ENCODE data around the gene CAPZB.

CAPZB gene

GRCh38 chr1:19532519-19532918 lies 47.2 kb upstream of the CAPZB start:
- H3K27ac ChIP-seq (ENCODE audit: low read length): no peak overlapping the region
- H3K9me3 ChIP-seq (ENCODE audit: insufficient read depth, low read length, severe bottlenecking): peaks cover 6% of the 10 kb centered on the region
- H3K9ac ChIP-seq (ENCODE audit: low read depth, low read length): no peak overlapping the region
- H2AFZ ChIP-seq (ENCODE audit: low read depth, low read length): no peak overlapping the region
- H3K36me3 ChIP-seq (ENCODE audit: insufficient read depth, low read length): no peaks in the 10 kb centered on the region
- no peak overlapping the region for H3K4me2 ChIP-seq (ENCODE audit: insufficient read depth, low read length)
- no peaks in the 10 kb centered on the region for H3K79me2 ChIP-seq (ENCODE audit: insufficient read depth, low read length)
- TF ChIP-seq, protein P1, sequence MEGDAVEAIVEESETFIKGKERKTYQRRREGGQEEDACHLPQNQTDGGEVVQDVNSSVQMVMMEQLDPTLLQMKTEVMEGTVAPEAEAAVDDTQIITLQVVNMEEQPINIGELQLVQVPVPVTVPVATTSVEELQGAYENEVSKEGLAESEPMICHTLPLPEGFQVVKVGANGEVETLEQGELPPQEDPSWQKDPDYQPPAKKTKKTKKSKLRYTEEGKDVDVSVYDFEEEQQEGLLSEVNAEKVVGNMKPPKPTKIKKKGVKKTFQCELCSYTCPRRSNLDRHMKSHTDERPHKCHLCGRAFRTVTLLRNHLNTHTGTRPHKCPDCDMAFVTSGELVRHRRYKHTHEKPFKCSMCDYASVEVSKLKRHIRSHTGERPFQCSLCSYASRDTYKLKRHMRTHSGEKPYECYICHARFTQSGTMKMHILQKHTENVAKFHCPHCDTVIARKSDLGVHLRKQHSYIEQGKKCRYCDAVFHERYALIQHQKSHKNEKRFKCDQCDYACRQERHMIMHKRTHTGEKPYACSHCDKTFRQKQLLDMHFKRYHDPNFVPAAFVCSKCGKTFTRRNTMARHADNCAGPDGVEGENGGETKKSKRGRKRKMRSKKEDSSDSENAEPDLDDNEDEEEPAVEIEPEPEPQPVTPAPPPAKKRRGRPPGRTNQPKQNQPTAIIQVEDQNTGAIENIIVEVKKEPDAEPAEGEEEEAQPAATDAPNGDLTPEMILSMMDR (IDR thresholded peaks at IDR 0.05; ENCODE audit: borderline replicate concordance, extremely low read depth, low read length, poor library complexity, severe bottlenecking): no peak
- TF ChIP-seq EZH2 (IDR thresholded peaks at IDR 0.05; ENCODE audit: borderline replicate concordance, low read depth, low read length, severe bottlenecking): no peak
- no peaks in the 10 kb centered on the region for H3K27me3 ChIP-seq (ENCODE audit: insufficient read depth, low read length, poor library complexity)
- no peaks in the 10 kb centered on the region for H4K20me1 ChIP-seq (ENCODE audit: insufficient read depth, low read length)
- no peaks in the 10 kb centered on the region for H3K4me1 ChIP-seq (ENCODE audit: insufficient read depth, low read length)
- ATAC-seq (ENCODE audit: insufficient read depth, low read depth) (no peak), DNase-seq (no peak)
- no peak overlapping the region for H3K4me3 ChIP-seq (ENCODE audit: low read depth in 1 of 2, low read length in 2 of 2)

DNA sequence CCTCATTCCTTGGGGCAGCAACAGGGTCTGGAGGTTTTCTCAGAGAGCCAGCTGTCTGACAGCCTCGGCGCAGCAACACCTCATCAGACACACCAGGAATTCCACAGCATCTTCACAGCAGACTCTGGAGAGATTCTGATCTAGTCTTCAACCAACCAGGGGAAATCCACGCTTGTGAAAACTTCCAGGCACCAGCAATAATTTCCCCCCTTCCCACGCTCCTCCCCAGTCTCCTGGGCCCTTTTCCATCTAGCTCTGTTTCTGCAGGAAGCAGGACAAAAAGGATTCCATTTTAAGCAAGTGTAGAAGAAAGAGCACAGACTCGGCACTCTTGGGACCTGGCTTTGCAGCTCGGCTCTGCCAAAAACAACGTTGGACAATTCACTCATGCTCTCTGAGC lies 44.3 kb upstream of the CAPZB start:
- Histone ChIP-seq H3K36me3 (ENCODE audit: insufficient read depth, low read length) (no peaks in the 10 kb centered on the region), H3K27ac (ENCODE audit: low read length) (no peak overlapping the region), H3K27me3 (ENCODE audit: insufficient read depth, low read length, poor library complexity) (no peaks in the 10 kb centered on the region), H4K20me1 (ENCODE audit: insufficient read depth, low read length) (no peaks in the 10 kb centered on the region), H2AFZ (ENCODE audit: low read depth, low read length) (no peak overlapping the region), H3K4me1 (ENCODE audit: insufficient read depth, low read length) (no peaks in the 10 kb centered on the region), H3K4me3 (ENCODE audit: low read depth in 1 of 2, low read length in 2 of 2) (no peak overlapping the region), H3K4me2 (ENCODE audit: insufficient read depth, low read length) (no peak overlapping the region), H3K9ac (ENCODE audit: low read depth, low read length) (no peak overlapping the region), H3K79me2 (ENCODE audit: insufficient read depth, low read length) (no peaks in the 10 kb centered on the region), H3K9me3 (ENCODE audit: insufficient read depth, low read length, severe bottlenecking) (no peaks in the 10 kb centered on the region)
- no peak for ATAC-seq (ENCODE audit: insufficient read depth, low read depth)
- no peak for TF ChIP-seq EZH2 (IDR thresholded peaks at IDR 0.05; ENCODE audit: borderline replicate concordance, low read depth, low read length, severe bottlenecking)
- TF ChIP-seq, protein P1 (IDR thresholded peaks at IDR 0.05; ENCODE audit: borderline replicate concordance, extremely low read depth, low read length, poor library complexity, severe bottlenecking): no peak
- DNase-seq: no peak

DNA sequence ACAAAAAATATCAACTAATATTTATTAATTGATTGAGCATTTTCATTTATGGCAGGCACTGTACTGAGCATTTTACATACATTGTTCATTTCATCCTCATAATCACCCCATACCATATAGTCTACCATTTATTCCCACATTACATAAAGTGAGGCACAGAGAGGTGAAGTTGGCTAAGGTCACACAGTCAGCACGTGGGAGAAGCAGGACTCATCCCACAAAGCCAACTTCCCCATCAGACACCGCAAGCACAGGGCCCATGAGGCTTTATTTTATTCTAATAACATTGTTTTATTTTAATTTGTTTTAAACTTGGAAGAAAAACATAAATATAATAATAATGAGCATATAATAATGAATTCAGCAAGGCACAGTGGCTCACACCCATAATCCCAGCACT lies 43.1 kb upstream of the CAPZB start:
- no peak overlapping the region for H3K27ac ChIP-seq (ENCODE audit: low read length)
- H3K9ac ChIP-seq (ENCODE audit: low read depth, low read length): no peak overlapping the region
- no peaks in the 10 kb centered on the region for H3K4me1 ChIP-seq (ENCODE audit: insufficient read depth, low read length)
- no peaks in the 10 kb centered on the region for H3K79me2 ChIP-seq (ENCODE audit: insufficient read depth, low read length)
- H3K4me2 ChIP-seq (ENCODE audit: insufficient read depth, low read length): no peak overlapping the region
- H3K4me3 ChIP-seq (ENCODE audit: low read depth in 1 of 2, low read length in 2 of 2): no peak overlapping the region
- H2AFZ ChIP-seq (ENCODE audit: low read depth, low read length): no peak overlapping the region
- H3K27me3 ChIP-seq (ENCODE audit: insufficient read depth, low read length, poor library complexity): no peaks in the 10 kb centered on the region
- DNase-seq (no peak), ATAC-seq (ENCODE audit: insufficient read depth, low read depth) (no peak)
- no peaks in the 10 kb centered on the region for H4K20me1 ChIP-seq (ENCODE audit: insufficient read depth, low read length)
- TF ChIP-seq, protein P1 (IDR thresholded peaks at IDR 0.05; ENCODE audit: borderline replicate concordance, extremely low read depth, low read length, poor library complexity, severe bottlenecking): no peak
- TF ChIP-seq EZH2 (IDR thresholded peaks at IDR 0.05; ENCODE audit: borderline replicate concordance, low read depth, low read length, severe bottlenecking): no peak
- H3K9me3 ChIP-seq (ENCODE audit: insufficient read depth, low read length, severe bottlenecking): no peaks in the 10 kb centered on the region
- no peaks in the 10 kb centered on the region for H3K36me3 ChIP-seq (ENCODE audit: insufficient read depth, low read length)

Measured in DND-41 (cell line).